Neural cell (in vitro differentiated cells): ENCODE results near the gene DNM2. TPM values are rescaled to one million over a fixed set of nuclear protein-coding genes. Genes with fewer than 3 reads are reported as not detected.

Source experiments
- H2AFZ ChIP-seq: fragments of 200-600, 300-800 bp; sonication (generic), shearing (Covaris generic); 2 replicates; pipeline ENCODE4 v1.6.0; 2014; ENCODE audit warnings: low read depth, mild to moderate bottlenecking, antibody characterized with exemption, low read length, moderate library complexity
- H3F3A ChIP-seq: fragments of 200-600 bp; shearing (Covaris generic); 2 replicates; pipeline ENCODE4 v1.6.1; 2016; ENCODE audit warnings: mild to moderate bottlenecking, moderate library complexity, mixed read lengths, antibody characterized with exemption, low read length; ENCODE audit not compliant: insufficient read depth, poor library complexity, severe bottlenecking
- H3K27ac ChIP-seq: fragments of 200-600, 300-800 bp; sonication (generic), shearing (Covaris generic); 2 replicates; pipeline ENCODE4 v1.5.1; 2014; ENCODE audit warnings: mild to moderate bottlenecking, low read length, moderate library complexity
- H3K27me3 ChIP-seq: fragments of 300-800, 200-600 bp; sonication (generic), shearing (Covaris generic); 2 replicates; pipeline ENCODE4 v1.6.0; 2014; ENCODE audit warnings: mild to moderate bottlenecking, low read depth, low read length, moderate library complexity; ENCODE audit not compliant: insufficient read depth
- H3K36me3 ChIP-seq: fragments of 300-800, 200-600 bp; sonication (generic), shearing (Covaris generic); 2 replicates; pipeline ENCODE4 v1.5.1; 2014; ENCODE audit warnings: mild to moderate bottlenecking, antibody characterized with exemption, low read length, moderate library complexity; ENCODE audit not compliant: insufficient read depth
- H3K4me2 ChIP-seq: fragments of 300-800, 200-600 bp; sonication (generic), shearing (Covaris generic); 2 replicates; pipeline ENCODE4 v1.6.0; 2014; ENCODE audit warnings: mild to moderate bottlenecking, low read length
- H3K4me3 ChIP-seq: fragments of 300-800, 200-600 bp; sonication (generic), shearing (Covaris generic); 2 replicates; pipeline ENCODE4 v1.5.1; 2014; ENCODE audit warnings: mild to moderate bottlenecking, low read length, moderate library complexity
- H3K79me2 ChIP-seq: fragments of 200-600 bp; shearing (Covaris generic); replicated peaks from 2 replicates; pipeline ENCODE4 v1.6.0; 2014; ENCODE audit warnings: mild to moderate bottlenecking, low read length, moderate library complexity; ENCODE audit not compliant: insufficient read depth
- H3K9ac ChIP-seq: fragments of 300-800, 200-600 bp; sonication (generic), shearing (Covaris generic); 2 replicates; pipeline ENCODE4 v1.6.1; 2016; ENCODE audit warnings: mild to moderate bottlenecking, low read length, mixed read lengths
- H3K9me2 ChIP-seq: fragments of 200-600 bp; shearing (Covaris generic); 2 replicates; pipeline ENCODE4 v1.6.1; 2016; ENCODE audit warnings: mild to moderate bottlenecking, low read length, mixed read lengths; ENCODE audit not compliant: insufficient read depth
- H3K9me3 ChIP-seq: fragments of 200-600, 300-800 bp; sonication (generic), shearing (Covaris generic); 2 replicates; pipeline ENCODE4 v1.6.1; 2016; ENCODE audit warnings: mild to moderate bottlenecking, mixed run types, low read length, moderate library complexity, mixed read lengths
- H4K20me1 ChIP-seq: fragments of 200-600 bp; shearing (Covaris generic); 2 replicates; pipeline ENCODE4 v1.6.1; 2016; ENCODE audit warnings: mild to moderate bottlenecking, mixed run types; ENCODE audit not compliant: insufficient read depth
- EP300 ChIP-seq: fragments of 450-650 bp; conservative IDR thresholded peaks from 2 replicates; pipeline ENCODE4 v1.6.1; 2014; ENCODE audit warnings: antibody characterized with exemption, mild to moderate bottlenecking, moderate library complexity; ENCODE audit not compliant: poor library complexity, severe bottlenecking
- EZH2 ChIP-seq: fragments of 200-600, 300-800 bp; shearing (Covaris generic), sonication (generic); IDR thresholded peaks from 2 replicates; pipeline ENCODE4 v1.6.1; 2014; ENCODE audit warnings: antibody characterized with exemption, low read length, borderline replicate concordance, mild to moderate bottlenecking; ENCODE audit not compliant: insufficient read depth, poor library complexity, severe bottlenecking
- MXI1 ChIP-seq: fragments of 450-650 bp; conservative IDR thresholded peaks from 2 replicates; pipeline ENCODE4 v1.6.1; 2014; ENCODE audit warnings: antibody characterized with exemption, mild to moderate bottlenecking; ENCODE audit not compliant: poor library complexity, severe bottlenecking
- POLR2AphosphoS5 ChIP-seq: IDR thresholded peaks from 2 replicates; pipeline ENCODE4 v1.6.1; 2012
- RAD21 ChIP-seq: fragments of 450-650 bp; conservative IDR thresholded peaks from 2 replicates; pipeline ENCODE4 v1.6.1; 2014; ENCODE audit warnings: antibody characterized with exemption, mild to moderate bottlenecking, moderate library complexity
- SMC3 ChIP-seq: fragments of 450-650 bp; conservative IDR thresholded peaks from 2 replicates; pipeline ENCODE4 v1.6.1; 2014; ENCODE audit warnings: antibody characterized with exemption, mild to moderate bottlenecking, moderate library complexity; ENCODE audit not compliant: poor library complexity
- TAF1 ChIP-seq: IDR thresholded peaks from 2 replicates; pipeline ENCODE4 v1.6.1; 2012; ENCODE audit warnings: low read depth
- polyA plus RNA-seq: library from polyadenylated mRNA; depleted of rRNA; stranded (reverse); fragments of >200 nt; gene quantifications from 2 replicates; pipeline ENCODE4 v1.2.3, GENCODE V29; 2014
- TF ChIP-seq, protein P1 (sequence below): IDR thresholded peaks from 2 replicates; pipeline ENCODE4 v1.6.1; 2012; ENCODE audit warnings: borderline replicate concordance
- TF ChIP-seq, protein P2 (sequence below): fragments of 450-650 bp; IDR thresholded peaks from 2 replicates; pipeline ENCODE4 v1.5.1; 2014; ENCODE audit warnings: antibody characterized with exemption, mild to moderate bottlenecking, moderate library complexity; ENCODE audit not compliant: poor library complexity, severe bottlenecking

The DNM2 gene
- polyA plus RNA-seq, 1 donor from 2014 or later, result 31.4 TPM

- H3F3A ChIP-seq, result no peaks in the 10 kb centered on the region
- H4K20me1 ChIP-seq, result no peaks in the 10 kb centered on the region
- H3K27ac ChIP-seq, result no peak overlapping the region
- no peaks in the 10 kb centered on the region for H3K79me2 ChIP-seq
- H3K4me2 ChIP-seq, result no peak overlapping the region
- H2AFZ ChIP-seq, result no peak overlapping the region
- no peaks in the 10 kb centered on the region for H3K36me3 ChIP-seq
- H3K9ac ChIP-seq, result no peak overlapping the region
- no peaks in the 10 kb centered on the region for H3K9me2 ChIP-seq
- no peak overlapping the region for H3K4me3 ChIP-seq
- TF ChIP-seq, protein P1, sequence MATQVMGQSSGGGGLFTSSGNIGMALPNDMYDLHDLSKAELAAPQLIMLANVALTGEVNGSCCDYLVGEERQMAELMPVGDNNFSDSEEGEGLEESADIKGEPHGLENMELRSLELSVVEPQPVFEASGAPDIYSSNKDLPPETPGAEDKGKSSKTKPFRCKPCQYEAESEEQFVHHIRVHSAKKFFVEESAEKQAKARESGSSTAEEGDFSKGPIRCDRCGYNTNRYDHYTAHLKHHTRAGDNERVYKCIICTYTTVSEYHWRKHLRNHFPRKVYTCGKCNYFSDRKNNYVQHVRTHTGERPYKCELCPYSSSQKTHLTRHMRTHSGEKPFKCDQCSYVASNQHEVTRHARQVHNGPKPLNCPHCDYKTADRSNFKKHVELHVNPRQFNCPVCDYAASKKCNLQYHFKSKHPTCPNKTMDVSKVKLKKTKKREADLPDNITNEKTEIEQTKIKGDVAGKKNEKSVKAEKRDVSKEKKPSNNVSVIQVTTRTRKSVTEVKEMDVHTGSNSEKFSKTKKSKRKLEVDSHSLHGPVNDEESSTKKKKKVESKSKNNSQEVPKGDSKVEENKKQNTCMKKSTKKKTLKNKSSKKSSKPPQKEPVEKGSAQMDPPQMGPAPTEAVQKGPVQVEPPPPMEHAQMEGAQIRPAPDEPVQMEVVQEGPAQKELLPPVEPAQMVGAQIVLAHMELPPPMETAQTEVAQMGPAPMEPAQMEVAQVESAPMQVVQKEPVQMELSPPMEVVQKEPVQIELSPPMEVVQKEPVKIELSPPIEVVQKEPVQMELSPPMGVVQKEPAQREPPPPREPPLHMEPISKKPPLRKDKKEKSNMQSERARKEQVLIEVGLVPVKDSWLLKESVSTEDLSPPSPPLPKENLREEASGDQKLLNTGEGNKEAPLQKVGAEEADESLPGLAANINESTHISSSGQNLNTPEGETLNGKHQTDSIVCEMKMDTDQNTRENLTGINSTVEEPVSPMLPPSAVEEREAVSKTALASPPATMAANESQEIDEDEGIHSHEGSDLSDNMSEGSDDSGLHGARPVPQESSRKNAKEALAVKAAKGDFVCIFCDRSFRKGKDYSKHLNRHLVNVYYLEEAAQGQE, result no peak
- TF ChIP-seq RAD21 (no peak), TAF1 (no peak)
- no peaks in the 10 kb centered on the region for H3K27me3 ChIP-seq
- H3K9me3 ChIP-seq, result peaks cover 4% of the 10 kb centered on the region
These were observed 128.8 kb downstream of the DNM2 start for GRCh38 chr19:10846500-10847202.

DNA sequence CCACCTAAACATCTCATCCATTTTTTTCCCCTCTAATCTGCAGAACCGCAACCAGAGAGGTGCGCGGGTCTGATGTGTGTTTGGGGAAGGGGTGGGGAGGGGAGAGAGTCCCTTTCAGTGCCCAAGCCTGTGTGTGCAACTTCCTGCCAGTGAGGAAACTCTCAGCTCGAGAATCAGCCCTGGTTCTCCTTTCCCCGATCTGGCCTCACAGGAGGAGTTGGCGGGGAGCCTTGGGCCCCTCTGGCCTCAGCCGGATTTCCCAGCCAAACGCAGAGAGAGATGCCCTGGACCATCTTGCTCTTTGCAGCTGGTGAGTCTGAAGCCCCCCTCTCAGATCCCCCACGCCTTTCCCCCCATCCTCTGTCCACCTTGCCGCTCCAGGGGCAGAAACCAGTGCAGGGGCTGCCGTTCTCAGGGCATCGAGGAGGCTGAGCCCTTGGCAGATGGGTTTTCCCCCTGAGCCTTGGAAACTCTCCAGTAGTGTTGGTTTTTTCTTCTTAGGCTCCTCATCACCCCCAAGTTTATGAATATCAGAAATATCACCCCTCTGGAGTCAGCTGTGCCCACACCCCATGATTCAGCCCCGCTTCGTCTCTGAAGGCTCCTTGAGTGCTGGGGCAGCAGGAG, 130.5 kb downstream of the DNM2 start, which contains the start of gene C19orf38:
C19orf38 (plus strand) TSS at position 186 of the 627 bp plus-strand sequence; CDS start at position 280, 94 bp downstream.
- Histone ChIP-seq H3K36me3 (no peaks in the 10 kb centered on the region), H3K9me3 (peaks cover 4% of the 10 kb centered on the region), H3K9me2 (no peaks in the 10 kb centered on the region), H2AFZ (no peak within 1 kb of the TSS), H3K27ac (no peak within 1 kb of the TSS), H3K79me2 (no peaks in the 10 kb centered on the region), H3K4me3 (no peak within 1 kb of the TSS), H3F3A (no peaks in the 10 kb centered on the region), H4K20me1 (no peaks in the 10 kb centered on the region), H3K4me2 (no peak within 1 kb of the TSS), H3K27me3 (no peaks in the 10 kb centered on the region), H3K9ac (no peak within 1 kb of the TSS)
- TF ChIP-seq SMC3, result no peak
- no peak for TF ChIP-seq RAD21
- TF ChIP-seq POLR2AphosphoS5, result no peak
- no peak for TF ChIP-seq TAF1
- no peak for TF ChIP-seq EZH2
- TF ChIP-seq, protein P2, sequence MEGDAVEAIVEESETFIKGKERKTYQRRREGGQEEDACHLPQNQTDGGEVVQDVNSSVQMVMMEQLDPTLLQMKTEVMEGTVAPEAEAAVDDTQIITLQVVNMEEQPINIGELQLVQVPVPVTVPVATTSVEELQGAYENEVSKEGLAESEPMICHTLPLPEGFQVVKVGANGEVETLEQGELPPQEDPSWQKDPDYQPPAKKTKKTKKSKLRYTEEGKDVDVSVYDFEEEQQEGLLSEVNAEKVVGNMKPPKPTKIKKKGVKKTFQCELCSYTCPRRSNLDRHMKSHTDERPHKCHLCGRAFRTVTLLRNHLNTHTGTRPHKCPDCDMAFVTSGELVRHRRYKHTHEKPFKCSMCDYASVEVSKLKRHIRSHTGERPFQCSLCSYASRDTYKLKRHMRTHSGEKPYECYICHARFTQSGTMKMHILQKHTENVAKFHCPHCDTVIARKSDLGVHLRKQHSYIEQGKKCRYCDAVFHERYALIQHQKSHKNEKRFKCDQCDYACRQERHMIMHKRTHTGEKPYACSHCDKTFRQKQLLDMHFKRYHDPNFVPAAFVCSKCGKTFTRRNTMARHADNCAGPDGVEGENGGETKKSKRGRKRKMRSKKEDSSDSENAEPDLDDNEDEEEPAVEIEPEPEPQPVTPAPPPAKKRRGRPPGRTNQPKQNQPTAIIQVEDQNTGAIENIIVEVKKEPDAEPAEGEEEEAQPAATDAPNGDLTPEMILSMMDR, result no peak
- no peak for TF ChIP-seq EP300
- no peak for TF ChIP-seq MXI1
- TF ChIP-seq, protein P1, result no peak
